GM18519 (cell line): Measurements from ENCODE around the gene HES7.

Experiments used
- ATAC-seq: cut with Tn5 transposase; IDR thresholded peaks from one replicate; pipeline ENCODE4 v1.9.1; 2021; ENCODE audit warnings: mild to moderate bottlenecking, moderate library complexity; ENCODE audit not compliant: unreplicated experiment, low FRiP score

The HES7 gene

DNA sequence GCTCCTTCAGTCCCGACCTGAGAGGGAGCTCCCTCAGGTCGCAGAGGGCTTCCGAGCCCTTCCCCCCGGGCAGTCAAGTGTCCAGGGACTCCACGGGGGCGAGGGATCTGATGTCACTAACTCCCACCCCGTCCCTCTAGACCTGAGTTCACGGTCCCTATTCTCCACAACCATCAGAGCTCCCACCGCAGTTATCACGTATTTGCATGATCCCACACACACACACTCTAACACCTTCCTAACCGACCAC lies 32.0 kb upstream of the HES7 start:
- no peak for ATAC-seq

DNA sequence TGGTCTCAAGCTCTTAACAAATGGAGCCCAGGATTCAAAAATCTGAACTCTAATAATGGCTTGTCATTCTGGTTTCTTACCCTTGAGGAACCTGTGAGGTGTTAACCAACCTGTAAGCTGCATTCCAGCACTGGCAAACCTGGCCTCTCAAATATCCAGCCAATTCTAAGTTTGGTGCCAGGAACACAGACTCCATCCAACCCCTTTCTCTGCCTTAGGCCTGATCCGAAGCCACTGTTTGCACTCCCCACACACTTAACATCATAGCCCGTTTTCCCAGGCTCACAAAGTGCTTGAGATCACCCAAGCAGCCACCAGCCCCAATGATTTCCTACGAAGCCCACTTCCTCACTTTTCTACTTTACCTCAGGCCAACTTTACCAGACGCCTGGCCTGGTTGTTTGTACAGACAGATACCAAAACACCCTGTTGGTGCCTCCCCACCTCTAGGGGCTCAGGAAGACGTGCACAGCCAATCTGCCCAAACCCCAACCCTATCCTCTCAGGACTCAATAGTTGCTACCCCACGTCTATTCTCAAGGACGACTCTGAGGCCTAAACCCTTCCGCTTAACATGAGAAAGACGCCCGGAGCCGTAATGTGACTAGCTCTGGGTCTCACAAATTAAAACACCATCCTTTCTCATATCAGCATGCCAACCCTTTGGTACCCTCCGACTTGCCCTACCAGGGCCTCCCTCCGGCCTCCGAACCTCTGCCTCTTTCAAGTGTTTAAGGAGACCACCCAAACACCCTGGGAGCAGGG lies 31.5 kb upstream of the HES7 start:
- ATAC-seq, result no peak

DNA sequence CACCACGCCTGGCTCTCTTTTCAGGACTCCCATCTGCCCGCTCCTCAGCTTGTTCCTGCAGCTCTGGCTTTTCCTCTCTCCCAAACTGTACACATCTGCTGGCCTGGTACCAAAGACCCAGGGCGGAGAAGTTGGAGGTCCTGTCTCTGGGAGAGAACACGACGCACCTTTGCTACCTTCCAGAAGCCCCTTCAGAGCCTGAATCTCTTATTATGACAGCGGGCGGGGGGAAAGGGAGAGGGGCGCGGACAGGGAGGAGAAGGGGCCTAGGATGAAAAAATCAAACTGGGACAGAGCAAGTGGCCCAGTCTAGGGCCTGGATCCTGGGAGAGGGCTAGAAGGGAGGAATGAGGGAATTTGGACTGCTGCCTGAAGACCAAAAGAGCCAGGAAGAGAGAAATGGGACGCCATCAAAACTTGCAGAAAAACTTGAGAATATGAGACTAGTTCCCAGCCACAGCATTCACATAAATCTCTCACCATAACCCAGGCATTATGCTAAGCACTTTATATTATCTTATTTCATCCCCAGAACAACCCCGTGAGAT lies 30.8 kb upstream of the HES7 start:
- no peak for ATAC-seq

DNA sequence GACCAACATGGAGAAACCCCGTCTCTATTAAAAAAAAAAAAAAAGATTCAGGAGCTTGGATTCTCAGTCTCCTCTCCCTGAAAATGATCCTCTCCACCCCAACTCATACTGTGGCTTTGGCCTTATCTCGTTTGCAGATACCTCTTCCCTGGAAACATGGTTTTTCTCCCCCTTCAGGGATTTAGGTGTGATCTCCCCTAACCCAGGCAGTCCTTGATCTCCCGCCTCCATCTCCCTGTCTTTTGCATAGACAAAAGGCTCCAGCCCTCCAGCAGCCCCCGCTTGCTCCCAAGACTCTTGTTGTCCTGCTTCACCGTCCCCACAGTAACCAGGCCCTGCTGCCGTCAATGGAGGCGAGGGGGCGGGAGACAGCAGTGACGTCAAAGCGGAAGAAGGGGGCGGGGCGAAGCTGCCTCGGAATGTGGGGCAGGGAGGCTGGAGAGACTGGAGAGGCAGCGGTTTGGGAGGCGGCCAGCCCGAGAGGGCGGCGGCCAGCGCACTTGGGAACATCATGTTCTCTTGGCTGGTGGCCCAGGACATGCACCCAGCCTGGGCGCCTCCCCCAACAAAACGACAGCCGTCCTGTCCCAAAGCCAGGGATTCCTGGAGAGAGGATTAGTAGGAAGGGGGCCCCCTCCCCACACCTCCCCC lies 30.2 kb upstream of the HES7 start:
- ATAC-seq, result no peak

DNA sequence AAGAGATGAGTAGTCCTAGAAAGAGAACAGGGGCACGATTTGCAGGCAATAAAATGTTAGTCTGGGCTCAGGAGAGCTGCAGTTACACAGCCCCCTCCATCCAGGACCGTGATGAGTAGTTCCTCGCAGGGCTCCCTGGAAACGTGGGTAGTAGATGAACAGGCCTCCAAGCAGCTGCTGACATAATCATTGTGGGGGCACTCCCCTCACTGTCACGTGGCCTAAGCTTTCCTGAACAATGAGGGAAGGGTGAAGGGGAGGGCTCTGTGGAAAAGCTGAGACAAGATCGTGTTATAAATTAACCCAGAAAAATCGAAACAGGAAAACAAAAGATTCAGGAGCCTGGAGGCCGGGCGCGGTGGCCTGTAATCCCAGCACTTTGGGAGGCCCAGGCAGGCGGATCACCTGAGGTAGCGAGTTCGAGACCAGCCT lies 29.6 kb upstream of the HES7 start:
- ATAC-seq, result no peak

DNA sequence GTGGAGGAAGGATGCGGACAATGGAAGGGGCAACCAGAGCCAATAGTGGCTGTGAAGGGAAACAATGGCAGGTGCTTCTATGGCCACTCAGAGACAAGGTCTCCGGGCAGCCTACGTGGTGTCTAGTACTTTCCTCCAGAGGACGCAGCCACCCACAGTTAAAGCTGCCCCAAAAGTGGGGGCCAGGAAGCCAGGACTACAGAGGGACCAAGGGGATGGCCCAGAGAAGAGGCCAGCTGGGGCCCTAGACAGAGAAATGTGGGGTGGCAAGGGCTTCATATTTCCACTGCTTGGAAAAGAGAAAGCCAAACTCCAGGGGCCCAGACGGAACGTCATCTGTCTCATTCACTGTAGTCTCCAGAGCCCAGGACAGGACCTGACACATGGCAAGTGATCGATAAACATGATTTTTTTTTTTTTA lies 29.1 kb upstream of the HES7 start:
- ATAC-seq, result no peak

DNA sequence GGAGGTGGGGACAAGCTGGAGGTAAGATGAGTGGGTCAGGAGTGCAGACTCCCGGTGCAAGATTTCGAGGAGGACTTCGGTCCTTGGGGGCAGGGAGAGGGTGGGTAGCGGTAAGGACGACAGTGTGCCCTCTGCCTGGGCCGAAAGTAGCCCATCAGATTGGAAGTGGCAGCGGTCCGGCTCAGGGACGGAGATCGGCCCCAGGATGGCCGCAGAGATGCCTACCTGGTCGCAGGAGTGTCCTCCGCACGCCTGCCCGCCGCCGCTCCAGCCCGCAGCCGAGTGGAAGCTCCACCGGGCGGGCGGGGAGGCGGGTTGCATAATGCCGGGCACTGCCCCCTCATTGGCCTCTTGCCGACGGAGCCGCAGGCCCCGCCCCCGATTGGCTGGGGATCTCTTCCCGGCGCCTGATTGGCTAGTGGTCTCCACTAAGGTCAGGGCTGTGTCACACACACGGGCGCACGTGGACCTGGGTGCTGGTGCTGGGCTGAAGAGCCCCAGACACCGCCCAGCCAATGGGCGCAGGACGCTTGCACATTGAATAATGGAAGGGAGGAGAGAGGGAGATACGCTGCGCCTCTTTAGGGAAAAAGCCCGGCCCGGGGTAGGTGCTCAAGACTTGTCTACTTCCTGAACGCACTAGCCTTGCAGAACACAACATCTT lies 28.3 kb upstream of the HES7 start, which contains the start of gene PER1:
PER1 (minus strand) TSS at position 293 of the 664 bp plus-strand sequence. CDS start 1,698 bp downstream, outside the sequence.
- ATAC-seq, result no peak

DNA sequence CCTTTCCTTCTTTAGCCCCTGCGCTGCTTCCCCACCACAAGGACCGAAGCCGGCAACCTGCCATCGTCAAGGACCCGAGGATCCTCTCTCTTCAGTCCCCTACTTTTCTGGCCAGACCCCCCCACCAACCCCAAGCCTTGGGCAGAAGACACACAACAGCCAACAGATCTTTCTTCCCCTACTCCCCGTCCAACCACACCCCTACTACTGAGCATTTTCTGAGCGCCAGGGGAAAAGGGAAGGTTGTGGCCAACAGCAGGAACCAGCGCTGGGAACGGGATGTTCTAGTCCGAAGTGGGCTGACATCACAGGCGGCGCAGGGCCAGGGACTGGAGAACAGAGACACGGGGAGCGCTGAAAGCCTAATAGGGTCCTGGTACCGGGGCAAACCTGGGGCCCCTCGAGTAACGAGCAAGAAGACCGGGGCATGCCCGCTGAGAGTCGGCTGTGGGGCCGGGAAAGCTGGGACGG lies 27.8 kb upstream of the HES7 start:
- ATAC-seq, result no peak

DNA sequence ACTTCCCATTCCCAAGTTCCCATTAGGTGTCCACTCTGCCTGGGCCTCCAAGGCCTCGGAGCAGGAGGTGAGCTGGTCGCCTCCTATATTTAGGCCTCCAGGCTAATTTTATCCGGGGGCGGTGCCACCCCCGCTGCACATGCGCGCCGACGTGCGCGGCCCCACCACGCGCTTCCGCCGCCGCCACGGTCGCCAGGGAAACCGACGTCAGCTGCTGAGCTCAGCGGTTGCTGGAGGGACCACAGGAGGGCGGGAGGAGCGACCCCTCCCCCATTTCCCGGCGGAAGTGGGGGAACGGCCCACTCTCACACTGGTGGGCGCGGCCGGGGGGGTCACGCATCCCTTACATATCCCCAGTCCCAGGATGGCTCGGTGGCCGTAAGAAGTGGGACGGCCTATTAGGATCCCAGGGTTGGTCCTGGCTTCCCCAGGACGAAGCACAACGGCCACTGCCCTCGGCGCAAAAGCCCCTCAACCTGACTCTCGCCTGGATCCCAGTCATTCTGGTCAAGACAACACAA lies 27.3 kb upstream of the HES7 start:
- ATAC-seq, result no peak

DNA sequence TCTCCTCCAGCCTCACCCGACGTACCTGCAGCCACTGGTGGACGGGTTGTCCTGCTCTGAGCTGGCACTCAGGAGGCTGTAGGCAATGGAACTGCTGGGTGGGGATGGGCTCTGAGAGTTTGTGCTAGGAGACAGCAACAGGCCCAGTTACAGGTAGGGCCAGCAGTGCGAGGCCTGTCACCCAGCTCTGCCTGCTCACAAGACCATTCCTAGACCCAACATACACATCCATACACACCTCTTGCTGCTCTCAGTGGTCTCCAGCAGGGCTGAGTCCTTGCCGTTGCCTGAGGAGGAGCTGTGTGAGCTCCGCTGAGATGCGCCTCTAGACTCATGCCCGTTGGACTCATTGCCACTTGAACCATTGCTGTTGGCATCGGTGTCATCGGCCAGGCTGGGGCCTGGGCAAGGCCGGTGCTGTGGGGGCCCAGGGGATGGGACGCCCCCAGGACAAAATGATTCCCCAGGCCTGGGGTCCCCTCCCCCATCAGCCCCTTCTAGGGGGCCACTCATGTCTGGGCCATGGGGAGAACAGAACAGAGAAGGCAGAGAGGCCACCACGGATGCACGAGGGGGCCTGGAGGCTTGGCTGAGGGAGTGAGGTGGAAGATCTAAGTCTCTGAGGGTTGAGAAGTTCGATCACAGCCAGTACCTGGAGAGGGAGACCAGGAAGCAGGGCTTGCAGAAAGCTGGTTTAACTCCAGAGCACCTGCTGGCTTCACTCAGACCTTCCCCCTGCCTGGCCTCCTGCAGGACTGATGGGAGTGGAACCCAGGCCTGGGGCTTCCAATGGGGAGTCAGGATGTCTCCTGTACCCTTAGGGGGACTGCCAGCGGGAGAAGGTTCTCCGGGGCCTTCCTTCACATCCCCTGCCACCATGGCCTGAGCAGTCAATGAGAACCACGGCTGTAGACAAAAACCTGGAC lies 26.6 kb upstream of the HES7 start:
- ATAC-seq, result no peak

DNA sequence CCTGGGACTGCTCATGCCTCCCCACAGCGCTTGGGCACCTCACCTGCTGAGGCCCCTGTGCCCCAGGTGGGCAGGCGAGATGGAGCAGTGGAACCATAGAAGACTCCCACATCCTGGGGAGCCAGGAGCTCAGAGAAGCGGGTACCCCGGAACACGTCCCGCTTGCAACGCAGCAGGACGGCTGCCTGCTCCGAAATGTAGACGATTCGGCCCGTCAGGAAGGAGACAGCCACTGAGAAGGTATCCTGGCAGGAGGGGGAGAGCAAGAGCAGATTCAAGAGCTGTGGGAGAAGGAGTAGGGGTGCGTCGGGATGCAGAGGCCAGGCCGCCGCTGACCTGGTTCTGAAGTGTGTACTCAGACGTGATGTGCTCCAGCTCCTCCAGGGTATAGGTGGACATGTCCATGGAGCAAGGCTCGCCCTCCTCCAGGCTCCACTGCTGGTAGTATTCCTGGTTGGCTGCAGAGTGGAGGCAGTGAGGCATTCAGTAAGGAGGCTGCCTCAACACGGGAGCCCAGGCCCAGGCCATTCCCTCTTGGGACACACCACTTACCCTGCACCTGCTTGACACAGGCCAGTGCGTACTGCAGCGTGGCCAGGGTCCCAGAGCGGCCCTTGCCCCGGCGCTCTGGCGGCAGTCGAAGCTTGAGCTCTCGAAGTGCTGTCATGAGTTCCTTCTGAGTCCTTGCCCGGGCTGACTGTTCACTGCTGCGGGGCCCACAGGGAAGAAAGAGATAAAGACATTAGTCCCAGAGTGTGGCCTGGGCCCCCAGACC lies 25.7 kb upstream of the HES7 start:
- ATAC-seq, result no peak

DNA sequence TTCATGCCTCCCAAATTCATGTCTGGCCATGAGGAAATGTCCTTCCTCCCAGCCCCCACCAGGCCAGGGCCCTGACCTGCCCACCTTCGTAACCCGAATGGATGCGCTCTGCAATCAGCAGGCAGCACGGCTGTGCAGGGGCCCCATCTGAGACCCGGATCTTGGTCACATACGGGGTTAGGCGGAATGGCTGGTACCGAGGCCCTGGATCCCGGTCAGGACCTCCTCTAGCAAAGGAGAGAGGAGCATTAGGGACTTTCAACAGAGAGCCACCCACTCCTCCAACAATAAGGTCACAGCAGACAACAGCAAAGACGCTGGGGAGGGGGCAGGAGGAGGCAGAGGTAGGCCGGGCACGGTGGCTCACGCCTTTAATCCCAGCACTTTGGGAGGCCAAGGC lies 24.7 kb upstream of the HES7 start:
- no peak for ATAC-seq

DNA sequence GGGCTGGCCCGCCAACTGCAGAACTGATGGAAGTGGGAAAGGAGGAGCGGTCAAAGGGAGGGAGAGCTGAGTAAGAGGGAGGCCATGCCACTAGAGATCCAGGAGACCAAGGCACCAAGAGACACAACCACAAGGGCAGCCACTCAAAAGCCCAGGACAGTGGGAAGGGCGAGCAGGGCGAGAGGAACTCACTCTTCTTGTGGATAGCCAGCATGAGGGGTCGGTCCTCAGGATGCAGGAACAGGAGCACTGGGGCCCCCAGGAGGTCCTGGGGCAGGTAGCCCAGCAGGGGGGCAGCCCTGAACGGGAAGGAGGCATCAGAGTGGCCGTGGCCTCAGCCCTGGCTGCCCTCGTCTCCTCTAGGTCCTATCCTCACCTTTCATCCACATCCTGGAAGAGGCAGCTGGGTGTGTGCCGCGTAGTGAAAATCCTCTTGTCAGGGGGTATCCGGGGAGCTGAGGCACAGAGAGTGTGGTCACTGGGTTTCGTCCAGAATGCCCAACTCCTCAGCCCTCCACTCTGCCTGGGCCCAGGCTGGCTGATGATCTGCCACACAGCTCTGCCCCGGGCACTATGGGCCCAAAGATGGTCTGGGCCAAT lies 24.0 kb upstream of the HES7 start:
- ATAC-seq, result no peak

DNA sequence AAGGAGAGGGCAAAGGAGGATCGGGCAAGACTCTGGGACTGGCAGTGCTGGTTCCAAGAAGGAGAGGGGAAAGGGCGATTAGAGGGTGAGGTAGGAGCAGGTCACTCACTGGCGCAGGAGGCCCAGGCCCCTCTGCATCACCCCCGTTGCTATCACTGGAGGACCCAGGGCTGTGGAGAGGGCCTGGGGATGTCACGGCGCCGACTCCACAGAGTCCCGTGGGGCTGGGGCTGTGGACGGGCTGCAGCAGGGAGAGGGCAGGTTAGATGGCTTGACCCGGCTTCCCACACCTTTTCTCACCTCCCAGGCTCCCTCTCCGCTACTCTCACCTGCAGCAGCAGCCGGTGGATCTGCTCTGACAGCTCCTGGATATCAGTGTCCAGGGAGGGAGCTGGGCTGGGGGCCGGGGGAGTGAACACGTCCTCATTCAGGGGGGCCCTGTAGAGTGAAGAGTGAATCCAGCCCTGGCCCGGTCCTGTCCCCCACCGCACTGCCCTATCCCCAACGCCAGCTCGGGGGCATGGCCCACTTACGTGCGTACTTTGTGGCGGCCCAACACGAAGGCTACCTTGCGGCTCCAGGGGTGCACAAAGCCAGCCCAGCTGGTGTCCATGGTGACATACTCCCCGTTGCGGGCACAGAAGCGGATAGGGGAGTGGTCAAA lies 23.4 kb upstream of the HES7 start:
- ATAC-seq, result no peak

DNA sequence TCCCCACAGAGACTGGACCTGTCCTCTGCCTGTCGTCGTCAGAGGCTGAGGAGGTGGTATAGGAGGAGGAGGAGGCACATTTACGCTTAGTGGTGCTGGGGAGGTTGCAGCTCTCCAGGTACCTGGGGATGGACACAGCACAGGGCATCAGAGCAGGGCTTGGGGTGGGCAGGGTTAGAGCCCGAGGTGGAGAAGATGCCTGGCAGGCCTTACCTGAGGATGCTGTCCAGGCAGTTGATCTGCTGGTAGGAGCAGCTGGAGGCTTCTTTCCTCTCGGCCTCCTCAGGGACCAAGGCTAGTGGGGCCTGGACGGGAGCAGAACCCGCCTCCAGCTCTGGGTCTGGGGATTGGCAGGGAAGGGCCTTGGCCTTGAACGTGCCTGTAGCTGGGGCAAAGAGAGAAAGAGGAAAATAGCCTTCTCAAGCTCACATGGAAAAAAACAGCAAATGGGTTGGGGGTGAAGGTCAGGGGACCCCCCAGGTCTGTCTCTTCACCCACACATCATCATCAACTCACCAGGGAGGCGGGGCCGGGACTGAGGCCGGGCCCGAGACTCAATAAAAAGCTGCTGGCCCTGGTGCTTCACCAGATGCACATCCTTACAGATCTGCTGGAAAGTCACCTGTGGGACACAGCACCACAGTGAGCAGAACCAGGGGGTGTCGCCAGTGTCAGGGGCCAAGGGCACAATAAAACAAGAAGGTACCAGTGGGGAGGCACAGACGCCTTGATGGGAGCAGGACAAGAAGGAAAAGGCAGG lies 22.7 kb upstream of the HES7 start:
- ATAC-seq, result no peak

DNA sequence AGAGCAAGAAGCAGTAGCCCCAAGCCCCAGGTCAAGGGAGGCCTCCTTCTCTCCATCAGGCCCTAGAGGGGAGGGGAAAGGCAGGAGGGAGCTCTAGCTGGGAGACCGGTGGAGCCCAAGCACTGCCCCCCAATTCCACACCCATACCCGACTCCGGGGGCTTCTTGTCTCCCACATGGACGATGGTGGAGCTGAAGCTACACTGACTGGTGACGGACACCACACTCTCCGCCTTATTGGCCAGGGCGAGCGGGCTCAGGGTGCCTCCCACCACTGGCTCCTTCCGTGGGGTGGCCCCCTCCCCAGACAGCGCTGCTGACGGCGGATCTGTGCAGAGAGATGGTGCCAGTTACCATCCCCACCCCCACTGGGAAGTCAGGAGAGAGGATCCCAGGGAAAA lies 21.9 kb upstream of the HES7 start:
- ATAC-seq, result no peak

DNA sequence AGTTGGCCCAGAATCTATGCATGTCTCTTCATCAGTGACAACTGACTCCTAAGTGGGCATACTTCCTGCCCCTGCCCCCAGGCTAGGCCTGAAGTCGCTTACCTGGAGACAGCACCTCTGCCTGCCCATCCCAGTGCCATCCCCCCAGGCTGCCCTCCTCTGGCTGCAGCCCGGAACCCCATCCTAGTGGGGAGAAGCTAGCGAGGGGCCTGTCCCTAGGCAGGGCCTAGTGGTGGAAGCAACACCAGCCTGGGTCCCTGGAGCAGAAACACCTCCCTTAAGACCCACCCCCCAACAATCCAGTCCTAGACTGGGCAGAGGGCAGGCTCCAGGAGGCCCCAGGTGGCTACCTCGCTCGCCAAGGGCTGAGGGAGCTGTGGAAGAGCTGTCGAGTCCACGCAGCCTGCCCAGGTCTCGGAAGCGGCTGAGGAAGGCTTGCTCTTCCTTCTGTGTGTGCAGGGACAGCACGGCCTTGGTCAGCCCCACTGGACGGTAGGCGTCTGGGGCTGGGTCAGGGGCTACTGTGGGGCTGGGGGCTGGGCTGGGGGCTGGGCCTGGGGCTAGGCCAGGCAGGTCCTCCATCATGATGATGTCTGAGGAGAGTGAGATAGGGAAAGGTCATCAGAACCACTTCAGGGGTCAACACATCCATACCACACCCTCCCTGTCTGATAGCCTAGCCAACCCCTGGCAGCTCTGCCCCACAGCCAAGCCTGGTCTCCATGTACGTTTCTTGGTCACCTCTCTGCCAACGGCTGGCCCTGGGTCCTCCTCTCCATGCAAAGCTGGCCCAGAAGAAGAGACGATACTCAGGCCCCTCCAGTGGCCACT lies 20.7 kb upstream of the HES7 start:
- no peak for ATAC-seq
